Measurements from ENCODE around the gene ACYP1. TPM values are rescaled to one million over a fixed set of nuclear protein-coding genes. Genes with fewer than 3 reads are reported as not detected.
"Not testable (repeated sequence)": the region's sequence is repeated elsewhere in the genome, so short reads cannot be mapped to it uniquely, and the experiment has no call there.

ACYP1 gene
- total and polyA plus RNA-seq, 5 donors from 2014 or later = 17.0 to 27.5 (median 21.7) TPM

DNA sequence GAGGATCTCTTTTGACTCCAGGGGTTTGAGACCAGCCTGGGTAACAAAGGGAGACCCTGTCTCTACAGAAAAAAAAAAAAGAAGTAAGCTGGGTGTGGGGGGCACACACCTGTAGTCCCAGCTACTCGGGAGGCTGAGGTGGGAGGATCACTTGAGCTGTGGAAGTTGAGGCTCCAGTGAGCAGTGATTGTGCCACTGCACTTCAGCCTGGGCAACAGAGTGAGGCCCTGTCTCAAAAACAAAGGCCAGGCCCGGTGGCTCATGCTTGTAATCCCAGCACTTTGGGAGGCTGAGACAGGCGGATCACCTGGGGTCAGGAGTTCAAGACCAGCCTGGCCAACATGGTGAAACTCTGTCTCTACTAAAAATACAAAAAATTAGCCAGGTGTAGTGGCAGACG, 3.9 kb upstream of the ACYP1 start:
- ATAC-seq (ENCODE audit: low read depth in 2 of 2); H3K9me3 ChIP-seq (ENCODE audit: control insufficient read depth in 2 of 2, low read length in 2 of 2); H3K27me3 Mint-ChIP-seq; H3K4me3 Mint-ChIP-seq; H3K9me3 Mint-ChIP-seq; DNase-seq; H3K36me3 ChIP-seq (ENCODE audit: control insufficient read depth, insufficient read depth, low read length); H3K36me3 Mint-ChIP-seq; H3K27me3 ChIP-seq (ENCODE audit: control insufficient read depth, insufficient read depth, low read length); H3K4me3 ChIP-seq (ENCODE audit: low read depth, low read length); H3K27ac Mint-ChIP-seq; H3K27ac ChIP-seq (ENCODE audit: insufficient read depth, low read length, poor library complexity, severe bottlenecking): not testable (repeated sequence)
- peaks cover 24% of the 10 kb centered on the region for H3K4me1 ChIP-seq (ENCODE audit: control insufficient read depth, insufficient read depth, low read length, poor library complexity, severe bottlenecking)
- peaks cover 12 to 29% (median 16%) of the 10 kb centered on the region in 4 donors for H3K4me1 Mint-ChIP-seq

GRCh38 chr14:75067212-75067611, 3.4 kb upstream of the ACYP1 start:
- H3K36me3 Mint-ChIP-seq = no peaks in the 10 kb centered on the region
- H3K4me3 Mint-ChIP-seq = no peak overlapping the region
- H3K4me1 Mint-ChIP-seq = peaks cover 7 to 34% (median 19%) of the 10 kb centered on the region in 4 donors
- H3K27ac ChIP-seq (ENCODE audit: insufficient read depth, low read length, poor library complexity, severe bottlenecking) = no peak overlapping the region
- DNase-seq = no peak
- no peaks in the 10 kb centered on the region for H3K36me3 ChIP-seq (ENCODE audit: control insufficient read depth, insufficient read depth, low read length)
- peaks cover 4% of the 10 kb centered on the region for H3K27me3 Mint-ChIP-seq
- peaks cover 28% of the 10 kb centered on the region for H3K4me1 ChIP-seq (ENCODE audit: control insufficient read depth, insufficient read depth, low read length, poor library complexity, severe bottlenecking)
- no peaks in the 10 kb centered on the region for H3K27me3 ChIP-seq (ENCODE audit: control insufficient read depth, insufficient read depth, low read length)
- H3K9me3 ChIP-seq (ENCODE audit: control insufficient read depth in 2 of 2, low read length in 2 of 2) = no peaks in the 10 kb centered on the region
- ATAC-seq (ENCODE audit: low read depth in 2 of 2) = no peak
- H3K27ac Mint-ChIP-seq = no peak overlapping the region
- no peak overlapping the region for H3K4me3 ChIP-seq (ENCODE audit: low read depth, low read length)
- no peaks in the 10 kb centered on the region for H3K9me3 Mint-ChIP-seq

- no peak for ATAC-seq (ENCODE audit: low read depth in 2 of 2)
- no peak overlapping the region for H3K27ac ChIP-seq (ENCODE audit: insufficient read depth, low read length, poor library complexity, severe bottlenecking)
- H3K9me3 Mint-ChIP-seq = no peaks in the 10 kb centered on the region
- no peak overlapping the region for H3K4me3 ChIP-seq (ENCODE audit: low read depth, low read length)
- H3K4me1 ChIP-seq (ENCODE audit: control insufficient read depth, insufficient read depth, low read length, poor library complexity, severe bottlenecking) = peaks cover 28% of the 10 kb centered on the region
- no peaks in the 10 kb centered on the region for H3K27me3 ChIP-seq (ENCODE audit: control insufficient read depth, insufficient read depth, low read length)
- no peak overlapping the region for H3K4me3 Mint-ChIP-seq
- H3K36me3 ChIP-seq (ENCODE audit: control insufficient read depth, insufficient read depth, low read length) = no peaks in the 10 kb centered on the region
- no peak for DNase-seq
- no peaks in the 10 kb centered on the region for H3K36me3 Mint-ChIP-seq
- no peak overlapping the region for H3K27ac Mint-ChIP-seq
- no peaks in the 10 kb centered on the region for H3K9me3 ChIP-seq (ENCODE audit: control insufficient read depth in 2 of 2, low read length in 2 of 2)
- peaks cover 6 to 35% (median 20%) of the 10 kb centered on the region in 4 donors for H3K4me1 Mint-ChIP-seq
- H3K27me3 Mint-ChIP-seq = peaks cover 4% of the 10 kb centered on the region
Observed at GRCh38 chr14:75066691-75067090, 2.9 kb upstream of the ACYP1 start.

GRCh38 chr14:75064205-75064567, 362 bp upstream of the ACYP1 start:
- H3K36me3 Mint-ChIP-seq = peaks cover 9% of the 10 kb centered on the region
- H3K27ac Mint-ChIP-seq = peak overlapping the region; percentile 97 to 99 (median 99)
- Histone ChIP-seq H3K9me3 (ENCODE audit: control insufficient read depth in 2 of 2, low read length in 2 of 2) (no peaks in the 10 kb centered on the region), H3K36me3 (ENCODE audit: control insufficient read depth, insufficient read depth, low read length) (peaks cover 2% of the 10 kb centered on the region), H3K4me1 (ENCODE audit: control insufficient read depth, insufficient read depth, low read length, poor library complexity, severe bottlenecking) (peaks cover 22% of the 10 kb centered on the region), H3K27ac (ENCODE audit: insufficient read depth, low read length, poor library complexity, severe bottlenecking) (peak overlapping the region; percentile 78), H3K27me3 (ENCODE audit: control insufficient read depth, insufficient read depth, low read length) (no peaks in the 10 kb centered on the region), H3K4me3 (ENCODE audit: low read depth, low read length) (peak overlapping the region; percentile 91)
- no peak for DNase-seq
- H3K4me3 Mint-ChIP-seq = peak overlapping the region; percentile 99 to 100 (median 99)
- H3K27me3 Mint-ChIP-seq = no peaks in the 10 kb centered on the region
- H3K4me1 Mint-ChIP-seq = peaks cover 19 to 46% (median 32%) of the 10 kb centered on the region in 4 donors
- peak; percentile 2 to 10 for ATAC-seq (ENCODE audit: low read depth in 2 of 2)
- H3K9me3 Mint-ChIP-seq = no peaks in the 10 kb centered on the region

- Histone ChIP-seq H3K27me3 (ENCODE audit: control insufficient read depth, insufficient read depth, low read length) (no peaks in the 10 kb centered on the region), H3K9me3 (ENCODE audit: control insufficient read depth in 2 of 2, low read length in 2 of 2) (no peaks in the 10 kb centered on the region), H3K4me1 (ENCODE audit: control insufficient read depth, insufficient read depth, low read length, poor library complexity, severe bottlenecking) (peaks cover 11% of the 10 kb centered on the region), H3K4me3 (ENCODE audit: low read depth, low read length) (peak overlapping the region; percentile 91), H3K27ac (ENCODE audit: insufficient read depth, low read length, poor library complexity, severe bottlenecking) (peak overlapping the region; percentile 78), H3K36me3 (ENCODE audit: control insufficient read depth, insufficient read depth, low read length) (peaks cover 2% of the 10 kb centered on the region)
- Mint-ChIP-seq H3K4me3 (peak overlapping the region; percentile 99 to 100 (median 99)), H3K27ac (peak overlapping the region; percentile 97 to 99 (median 99)), H3K9me3 (no peaks in the 10 kb centered on the region), H3K4me1 (peaks cover 24 to 48% (median 34%) of the 10 kb centered on the region in 4 donors), H3K27me3 (no peaks in the 10 kb centered on the region), H3K36me3 (peaks cover 9% of the 10 kb centered on the region)
- DNase-seq (no peak), ATAC-seq (ENCODE audit: low read depth in 2 of 2) (peak in 1 of 2 donors; percentile 12)
Observed at GRCh38 chr14:75063013-75063412, 811 bp downstream of the ACYP1 start.

DNA sequence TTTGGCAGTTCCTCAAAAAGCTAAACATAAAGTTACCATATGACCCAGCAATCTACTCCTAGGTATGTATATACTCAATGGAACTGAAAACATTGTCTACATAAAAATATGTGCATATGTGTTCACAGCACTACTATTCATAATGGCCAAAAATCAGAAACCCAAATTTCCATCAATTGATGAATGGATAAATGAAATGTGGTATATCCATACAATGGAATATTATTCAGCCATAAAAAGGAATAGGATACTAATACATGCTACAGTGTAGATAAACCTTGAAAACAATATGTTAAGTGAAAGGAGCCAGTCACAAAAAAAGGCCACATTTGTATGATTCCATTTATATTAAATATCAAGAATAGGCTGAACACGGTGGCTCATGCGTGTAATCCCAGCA, 3.4 kb downstream of the ACYP1 start:
- H3K4me1 Mint-ChIP-seq = peaks cover 24 to 54% (median 46%) of the 10 kb centered on the region in 4 donors

DNA sequence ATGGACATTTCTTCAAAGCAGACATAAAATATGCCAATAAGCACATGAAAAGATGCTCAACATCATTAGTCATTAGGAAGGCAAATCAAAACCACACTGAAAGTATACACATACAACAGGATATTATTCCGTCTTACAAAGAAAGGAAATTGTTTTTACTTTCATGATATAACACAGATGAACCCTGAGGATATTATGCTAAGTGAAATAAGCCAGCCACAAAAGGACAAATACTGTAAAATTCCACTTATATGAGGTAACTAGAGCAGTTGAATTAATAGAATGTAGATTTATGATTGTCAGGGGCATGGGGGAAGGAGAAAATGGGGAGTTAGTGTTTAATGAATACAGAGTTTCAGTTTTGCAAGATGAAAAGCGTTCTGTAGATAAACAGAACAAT, 4.2 kb downstream of the ACYP1 start:
- peak overlapping the region in 1 of 4 donors; percentile 47 for H3K4me3 Mint-ChIP-seq
- Histone ChIP-seq H3K36me3 (ENCODE audit: control insufficient read depth, insufficient read depth, low read length) (peaks cover 2% of the 10 kb centered on the region), H3K27ac (ENCODE audit: insufficient read depth, low read length, poor library complexity, severe bottlenecking) (no peak overlapping the region), H3K9me3 (ENCODE audit: control insufficient read depth in 2 of 2, low read length in 2 of 2) (no peaks in the 10 kb centered on the region), H3K27me3 (ENCODE audit: control insufficient read depth, insufficient read depth, low read length) (no peaks in the 10 kb centered on the region), H3K4me3 (ENCODE audit: low read depth, low read length) (no peak overlapping the region), H3K4me1 (ENCODE audit: control insufficient read depth, insufficient read depth, low read length, poor library complexity, severe bottlenecking) (peaks cover 11% of the 10 kb centered on the region)
- H3K4me1 Mint-ChIP-seq = peaks cover 24 to 56% (median 43%) of the 10 kb centered on the region in 4 donors
- H3K36me3 Mint-ChIP-seq = peaks cover 17% of the 10 kb centered on the region
- no peaks in the 10 kb centered on the region for H3K27me3 Mint-ChIP-seq
- H3K9me3 Mint-ChIP-seq = no peaks in the 10 kb centered on the region
- peak overlapping the region in 1 of 3 donors; percentile 3 for H3K27ac Mint-ChIP-seq
- DNase-seq (no peak), ATAC-seq (ENCODE audit: low read depth in 2 of 2) (no peak)

More for the DNA sequence above, 3.4 kb downstream of the ACYP1 start:
- H3K4me3 Mint-ChIP-seq = peak overlapping the region in 1 of 4 donors; percentile 58
- H3K27me3 ChIP-seq (ENCODE audit: control insufficient read depth, insufficient read depth, low read length) = no peaks in the 10 kb centered on the region
- no peaks in the 10 kb centered on the region for H3K27me3 Mint-ChIP-seq
- no peaks in the 10 kb centered on the region for H3K9me3 Mint-ChIP-seq
- peak overlapping the region in 1 of 3 donors; percentile 41 for H3K27ac Mint-ChIP-seq
- H3K4me1 ChIP-seq (ENCODE audit: control insufficient read depth, insufficient read depth, low read length, poor library complexity, severe bottlenecking) = peaks cover 11% of the 10 kb centered on the region
- no peaks in the 10 kb centered on the region for H3K9me3 ChIP-seq (ENCODE audit: control insufficient read depth in 2 of 2, low read length in 2 of 2)
- ATAC-seq (ENCODE audit: low read depth in 2 of 2) (no peak), DNase-seq (no peak)
- no peak overlapping the region for H3K27ac ChIP-seq (ENCODE audit: insufficient read depth, low read length, poor library complexity, severe bottlenecking)
- peaks cover 15% of the 10 kb centered on the region for H3K36me3 Mint-ChIP-seq
- H3K36me3 ChIP-seq (ENCODE audit: control insufficient read depth, insufficient read depth, low read length) = peaks cover 2% of the 10 kb centered on the region
- no peak overlapping the region for H3K4me3 ChIP-seq (ENCODE audit: low read depth, low read length)

DNA sequence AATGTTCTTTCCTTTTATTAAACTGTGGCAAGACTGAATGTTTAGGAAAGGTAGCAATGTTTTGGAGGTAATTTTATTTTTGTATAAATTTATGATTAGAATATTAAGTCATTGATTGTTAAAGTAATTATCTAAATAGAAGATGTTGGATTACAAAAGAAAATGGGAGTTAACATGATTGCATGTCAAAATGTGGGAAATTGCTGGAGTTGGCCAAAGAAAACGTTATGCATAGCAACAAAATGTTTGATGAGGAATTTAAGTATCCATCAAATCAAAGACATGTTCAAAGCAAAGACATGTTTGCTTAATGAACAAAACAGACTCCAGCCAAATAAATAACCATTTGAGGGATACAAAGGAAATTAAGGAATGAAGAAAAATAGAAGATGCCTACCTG, 9.4 kb downstream of the ACYP1 start:
- Mint-ChIP-seq H3K4me3 (peak overlapping the region in 1 of 4 donors; percentile 96), H3K27ac (no peak overlapping the region), H3K9me3 (no peaks in the 10 kb centered on the region), H3K4me1 (peaks cover 28 to 47% (median 34%) of the 10 kb centered on the region in 4 donors), H3K27me3 (peaks cover 5% of the 10 kb centered on the region), H3K36me3 (peaks cover 12% of the 10 kb centered on the region)
- H3K27ac ChIP-seq (ENCODE audit: insufficient read depth, low read length, poor library complexity, severe bottlenecking) = no peak overlapping the region
- H3K4me3 ChIP-seq (ENCODE audit: low read depth, low read length) = no peak overlapping the region
- H3K36me3 ChIP-seq (ENCODE audit: control insufficient read depth, insufficient read depth, low read length) = no peaks in the 10 kb centered on the region
- peaks cover 20% of the 10 kb centered on the region for H3K4me1 ChIP-seq (ENCODE audit: control insufficient read depth, insufficient read depth, low read length, poor library complexity, severe bottlenecking)
- ATAC-seq (ENCODE audit: low read depth in 2 of 2) (no peak), DNase-seq (no peak)
- H3K9me3 ChIP-seq (ENCODE audit: control insufficient read depth in 2 of 2, low read length in 2 of 2) = no peaks in the 10 kb centered on the region
- H3K27me3 ChIP-seq (ENCODE audit: control insufficient read depth, insufficient read depth, low read length) = no peaks in the 10 kb centered on the region
